IMR-90 (cell line): ENCODE results near the gene DPP6. TPM values are rescaled to one million over a fixed set of nuclear protein-coding genes. Genes with fewer than 3 reads are reported as not detected.

ENCODE experiments used
- ATAC-seq: fragments of 200-7000 bp; cut with Tn5 transposase; 2 replicates; pipeline ENCODE4 v1.9.1; 2020; ENCODE audit warnings: low read depth, mild to moderate bottlenecking, moderate library complexity
- BruUV-seq: library from RNA; stranded (reverse); fragments of 400-500 nt; replicated peaks from 2 replicates; lab custom pipeline; 2021; lab: Mats Ljungman, UMichigan
- CTCF ChIA-PET: fragments of 300-600 bp; formaldehyde crosslinking; extraction: SDS; loops from one replicate; lab custom pipeline; 2021; ENCODE audit warnings: antibody characterized with exemption; lab: Yijun Ruan, JAX
- POLR2A ChIA-PET: fragments of 300-600 bp; sonication (Branson Sonifier 250); formaldehyde crosslinking; loops from one replicate; lab custom pipeline; 2022; ENCODE audit warnings: antibody characterized with exemption; ENCODE audit not compliant: unreplicated experiment; lab: Charles Lee
- DNase-seq: peaks from one replicate; pipeline ENCODE4 v3.0.0; 2013
- H2AFZ ChIP-seq: replicated peaks from 2 replicates; pipeline ENCODE3; 2013; ENCODE audit warnings: low read length, mild to moderate bottlenecking; ENCODE audit not compliant: poor library complexity
- H2AK5ac ChIP-seq: 2 replicates; pipeline ENCODE4 v1.6.1; 2013; ENCODE audit warnings: low read depth, low read length, inconsistent platforms
- H2AK9ac ChIP-seq: replicated peaks from 2 replicates; pipeline ENCODE3; 2013; ENCODE audit warnings: mild to moderate bottlenecking, low read depth, low read length, moderate library complexity; ENCODE audit not compliant: poor library complexity
- H2BK120ac ChIP-seq: 2 replicates; pipeline ENCODE4 v1.6.1; 2013; ENCODE audit warnings: low read depth, low read length, inconsistent platforms
- H2BK15ac ChIP-seq: 3 replicates; pipeline ENCODE4 v1.6.1; 2013; ENCODE audit warnings: low read depth, low read length, inconsistent platforms
- H2BK20ac ChIP-seq: 2 replicates; pipeline ENCODE4 v1.6.1; 2013; ENCODE audit warnings: low read depth, mild to moderate bottlenecking, inconsistent platforms, low read length, moderate library complexity
- H2BK5ac ChIP-seq: 2 replicates; pipeline ENCODE4 v1.6.1; 2013; ENCODE audit warnings: mild to moderate bottlenecking, low read depth, low read length, inconsistent platforms; ENCODE audit not compliant: poor library complexity, severe bottlenecking
- H3K14ac ChIP-seq: replicated peaks from 2 replicates; pipeline ENCODE4 v1.6.1; 2013; ENCODE audit warnings: low read depth, low read length, inconsistent platforms
- H3K18ac ChIP-seq: 2 replicates; pipeline ENCODE4 v1.6.1; 2013; ENCODE audit warnings: low read depth, low read length, control low read depth
- H3K23ac ChIP-seq: 2 replicates; pipeline ENCODE4 v1.6.1; 2013; ENCODE audit warnings: low read depth, low read length, inconsistent platforms
- H3K27ac ChIP-seq: 2 replicates; pipeline ENCODE4 v1.5.1; 2013; ENCODE audit warnings: mild to moderate bottlenecking, control low read depth, low read length; ENCODE audit not compliant: insufficient read depth
- H3K27me3 ChIP-seq: 2 replicates; pipeline ENCODE4 v1.6.1; 2013; ENCODE audit warnings: low read length; ENCODE audit not compliant: control insufficient read depth, insufficient read depth
- H3K36me3 ChIP-seq: 2 replicates; pipeline ENCODE4 v1.6.1; 2013; ENCODE audit warnings: low read length, mixed read lengths; ENCODE audit not compliant: control insufficient read depth, insufficient read depth
- H3K4ac ChIP-seq: 2 replicates; pipeline ENCODE4 v1.6.1; 2013; ENCODE audit warnings: low read depth, low read length, inconsistent platforms
- H3K4me1 ChIP-seq: 2 replicates; pipeline ENCODE4 v1.6.1; 2013; ENCODE audit warnings: low read length, mixed read lengths; ENCODE audit not compliant: control insufficient read depth, insufficient read depth
- H3K4me2 ChIP-seq: 2 replicates; pipeline ENCODE4 v1.6.1; 2013; ENCODE audit warnings: low read depth, mild to moderate bottlenecking, control low read depth, low read length, moderate library complexity
- H3K4me3 ChIP-seq: 2 replicates; pipeline ENCODE4 v1.5.1; 2013; ENCODE audit warnings: low read depth, mild to moderate bottlenecking, control low read depth, low read length, moderate library complexity; ENCODE audit not compliant: insufficient read depth
- H3K56ac ChIP-seq: 2 replicates; pipeline ENCODE4 v1.6.1; 2013; ENCODE audit warnings: low read length, inconsistent platforms; ENCODE audit not compliant: insufficient read depth; ENCODE audit errors: extremely low read depth
- H3K79me1 ChIP-seq, 2 experiments: 2 replicates each; pipeline ENCODE4 v1.6.1; 2013; ENCODE audit warnings: low read length in 2 of 2, inconsistent platforms in 1 of 2, low read depth in 1 of 2
- H3K9ac ChIP-seq: 2 replicates; pipeline ENCODE4 v1.6.1; 2013; ENCODE audit warnings: low read depth, low read length, control low read depth
- H3K9me1 ChIP-seq: 2 replicates; pipeline ENCODE4 v1.6.1; 2013; ENCODE audit warnings: low read length, inconsistent platforms; ENCODE audit not compliant: insufficient read depth
- H3K9me3 ChIP-seq: 2 replicates; pipeline ENCODE4 v1.6.1; 2013; ENCODE audit warnings: low read length; ENCODE audit not compliant: control insufficient read depth, insufficient read depth
- H4K20me1 ChIP-seq: 2 replicates; pipeline ENCODE4 v1.6.1; 2013; ENCODE audit warnings: low read length, inconsistent platforms; ENCODE audit not compliant: insufficient read depth
- H4K5ac ChIP-seq: 2 replicates; pipeline ENCODE4 v1.6.1; 2013; ENCODE audit warnings: mild to moderate bottlenecking, low read depth, low read length, control low read depth
- H4K8ac ChIP-seq, 2 experiments: 2 replicates each; pipeline ENCODE4 v1.6.1; 2013; ENCODE audit warnings: low read depth in 2 of 2, low read length in 2 of 2, control low read depth in 1 of 2, inconsistent platforms in 1 of 2
- H4K91ac ChIP-seq: 2 replicates; pipeline ENCODE4 v1.6.1; 2013; ENCODE audit warnings: low read depth, low read length, inconsistent platforms; ENCODE audit not compliant: insufficient read depth
- MAFK ChIP-seq: IDR thresholded peaks from 2 replicates; pipeline ENCODE4 v1.6.1; 2012; ENCODE audit warnings: low read depth, low read length, improper control_type of control experiment
- MXI1 ChIP-seq: IDR thresholded peaks from 2 replicates; pipeline ENCODE4 v1.6.1; 2012; ENCODE audit warnings: low read depth, mild to moderate bottlenecking, low read length, moderate library complexity, borderline replicate concordance
- NFE2L2 ChIP-seq: fragments of 150-350 bp; IDR thresholded peaks from 2 replicates; pipeline ENCODE4 v1.6.1; 2016; ENCODE audit warnings: low read depth, mild to moderate bottlenecking, low read length
- POLR2A ChIP-seq: IDR thresholded peaks from 2 replicates; pipeline ENCODE4 v1.6.1; 2012; ENCODE audit warnings: mild to moderate bottlenecking, low read depth, low read length
- RAD21 ChIP-seq: IDR thresholded peaks from 2 replicates; pipeline ENCODE4 v1.6.1; 2012; ENCODE audit warnings: low read length, improper control_type of control experiment
- RFX5 ChIP-seq: IDR thresholded peaks from 2 replicates; pipeline ENCODE4 v1.8.0; 2012; ENCODE audit warnings: low read depth, mild to moderate bottlenecking, low read length, moderate library complexity
- WGBS, 2 experiments: methylation state at CpG; one replicate each; pipeline versions ENCODE4 v1.1.5 to v1.1.7; 2013; ENCODE audit warnings: missing lambda C conversion rate in 2 of 2; ENCODE audit not compliant: insufficient read length in 1 of 2; ENCODE audit errors: extremely low coverage in 2 of 2; 5-methylcytosine and 5-hydroxymethylcytosine counted together
- dilution Hi-C: fragments of 300-500 bp; cut with HindIII; formaldehyde crosslinking; loops from one replicate; pipeline ENCODE4 v1.14.3; 2018; ENCODE audit warnings: low sequenced_read_pairs; ENCODE audit not compliant: unreplicated experiment
- in situ Hi-C: fragments of 300-500 bp; cut with MboI; formaldehyde crosslinking; loops from 3 replicates; pipeline ENCODE4 v1.14.3; 2019; ENCODE audit warnings: low sequenced_read_pairs, inconsistent platforms, mixed read lengths
- intact Hi-C: fragments of 100-400 bp; cut with micrococcal nuclease; formaldehyde crosslinking; loops from 2 replicates; pipeline ENCODE4 v1.10.0; 2022
- polyA plus RNA-seq, 3 experiments: library from polyadenylated mRNA; depleted of rRNA; stranded (reverse); fragments of >200 nt; gene quantifications; 2 replicates each; pipeline ENCODE4 v1.2.3, GENCODE V29; 2012; ENCODE audit warnings: low replicate concordance in 1 of 3
- total RNA-seq: library from RNA; depleted of rRNA; stranded (reverse); fragments of >200 nt; gene quantifications from 2 replicates; pipeline ENCODE4 v1.2.3, GENCODE V29; 2012
- TF ChIP-seq, protein P1 (sequence below): fragments of 150-350 bp; IDR thresholded peaks from 2 replicates; pipeline ENCODE4 v1.6.1; 2016; ENCODE audit warnings: low read depth, mild to moderate bottlenecking, low read length, moderate library complexity, borderline replicate concordance
- TF ChIP-seq, protein P2 (sequence below): fragments of 150-350 bp; IDR thresholded peaks from 2 replicates; pipeline ENCODE4 v1.6.1; 2017; ENCODE audit warnings: mild to moderate bottlenecking, antibody characterized with exemption, low read length, low read depth

DPP6 gene
- total and polyA plus RNA-seq, 2 of the 4 experiments (the other 2 are of a cell fraction), result not detected

DNA sequence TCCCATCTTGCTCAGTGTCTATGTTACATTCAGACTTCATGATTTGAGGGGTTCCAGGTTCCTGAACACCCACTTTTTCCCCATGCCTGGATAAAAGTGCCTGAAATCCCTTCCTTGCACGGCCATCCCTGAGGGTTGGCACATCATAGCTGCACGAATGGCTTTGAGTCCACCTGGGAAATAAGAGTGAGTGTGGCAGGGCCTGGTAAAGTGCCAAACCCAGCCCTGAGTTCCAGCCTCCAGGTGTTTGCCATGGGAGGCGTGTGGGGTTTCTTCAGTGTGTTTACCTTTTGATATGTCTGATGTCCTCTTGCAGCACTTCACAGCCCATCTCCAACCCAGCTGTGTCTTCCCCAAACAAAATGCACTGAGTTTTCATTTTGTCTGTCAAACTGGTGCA lies 805.0 kb downstream of the DPP6 start:
- Histone ChIP-seq H3K9ac (no peak overlapping the region), H2BK120ac (no peak overlapping the region), H3K27me3 (no peaks in the 10 kb centered on the region), H3K18ac (no peak overlapping the region), H3K4me1 (no peaks in the 10 kb centered on the region), H4K8ac (no peak overlapping the region), H3K4ac (no peak overlapping the region), H2BK5ac (no peak overlapping the region), H3K79me1 (no peaks in the 10 kb centered on the region), H2AFZ (no peak overlapping the region), H3K14ac (no peak overlapping the region), H3K4me3 (no peak overlapping the region), H2AK9ac (no peak overlapping the region), H2BK15ac (no peak overlapping the region), H3K27ac (no peak overlapping the region), H3K56ac (no peak overlapping the region), H3K23ac (no peak overlapping the region), H4K20me1 (no peaks in the 10 kb centered on the region), H3K9me3 (peaks cover 49% of the 10 kb centered on the region), H2BK20ac (no peak overlapping the region), H2AK5ac (no peak overlapping the region), H4K91ac (no peak overlapping the region), H3K9me1 (no peaks in the 10 kb centered on the region), H3K36me3 (no peaks in the 10 kb centered on the region), H3K4me2 (no peak overlapping the region), H4K5ac (no peak overlapping the region)
- ATAC-seq (no peak), DNase-seq (no peak)
- TF ChIP-seq, protein P1, sequence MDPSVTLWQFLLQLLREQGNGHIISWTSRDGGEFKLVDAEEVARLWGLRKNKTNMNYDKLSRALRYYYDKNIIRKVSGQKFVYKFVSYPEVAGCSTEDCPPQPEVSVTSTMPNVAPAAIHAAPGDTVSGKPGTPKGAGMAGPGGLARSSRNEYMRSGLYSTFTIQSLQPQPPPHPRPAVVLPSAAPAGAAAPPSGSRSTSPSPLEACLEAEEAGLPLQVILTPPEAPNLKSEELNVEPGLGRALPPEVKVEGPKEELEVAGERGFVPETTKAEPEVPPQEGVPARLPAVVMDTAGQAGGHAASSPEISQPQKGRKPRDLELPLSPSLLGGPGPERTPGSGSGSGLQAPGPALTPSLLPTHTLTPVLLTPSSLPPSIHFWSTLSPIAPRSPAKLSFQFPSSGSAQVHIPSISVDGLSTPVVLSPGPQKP, result no peak
- TF ChIP-seq POLR2A, result no peak
- TF ChIP-seq RFX5, result no peak
- TF ChIP-seq RAD21, result no peak
- no peak for TF ChIP-seq MAFK
- no peak for TF ChIP-seq MXI1
- no peak for TF ChIP-seq NFE2L2
- TF ChIP-seq, protein P2, sequence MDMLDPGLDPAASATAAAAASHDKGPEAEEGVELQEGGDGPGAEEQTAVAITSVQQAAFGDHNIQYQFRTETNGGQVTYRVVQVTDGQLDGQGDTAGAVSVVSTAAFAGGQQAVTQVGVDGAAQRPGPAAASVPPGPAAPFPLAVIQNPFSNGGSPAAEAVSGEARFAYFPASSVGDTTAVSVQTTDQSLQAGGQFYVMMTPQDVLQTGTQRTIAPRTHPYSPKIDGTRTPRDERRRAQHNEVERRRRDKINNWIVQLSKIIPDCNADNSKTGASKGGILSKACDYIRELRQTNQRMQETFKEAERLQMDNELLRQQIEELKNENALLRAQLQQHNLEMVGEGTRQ, result no peak
- intact Hi-C loops (no loop called here), dilution Hi-C loops (no loop called here), in situ Hi-C loops (no loop called here)
- WGBS, 2 experiments, result no CpG with 5 or more reads among the region's 3 CpGs
- no TSS peak for BruUV-seq
- ChIA-PET POLR2A (no interaction called here), CTCF (no interaction called here)
